Suprapubic skin (tissue), 3 donors: Measurements from ENCODE around the gene NPLOC4.

ENCODE experiments used
- EP300 ChIP-seq: sonication (generic); formaldehyde crosslinking; IDR thresholded peaks from one replicate; pipeline ENCODE4 v1.6.1; 2017; ENCODE audit warnings: antibody characterized with exemption
- POLR2A ChIP-seq, 2 donors: fragments of 450-650 bp; IDR thresholded peaks; one replicate each; pipeline ENCODE4 v1.6.1; 2017; ENCODE audit warnings: antibody characterized with exemption in 2 of 2, mild to moderate bottlenecking in 2 of 2, moderate library complexity in 2 of 2
- TF ChIP-seq, protein P1 (sequence below), 2 donors: fragments of 200-600 bp in 1 of 2; fragments of 450-650 bp in 1 of 2; sonication (generic) in 1 of 2; IDR thresholded peaks; one replicate each; pipeline ENCODE4 v1.5.1; 2016 to 2019; ENCODE audit warnings: antibody characterized with exemption in 2 of 2, mild to moderate bottlenecking in 1 of 2, moderate library complexity in 1 of 2

DNA sequence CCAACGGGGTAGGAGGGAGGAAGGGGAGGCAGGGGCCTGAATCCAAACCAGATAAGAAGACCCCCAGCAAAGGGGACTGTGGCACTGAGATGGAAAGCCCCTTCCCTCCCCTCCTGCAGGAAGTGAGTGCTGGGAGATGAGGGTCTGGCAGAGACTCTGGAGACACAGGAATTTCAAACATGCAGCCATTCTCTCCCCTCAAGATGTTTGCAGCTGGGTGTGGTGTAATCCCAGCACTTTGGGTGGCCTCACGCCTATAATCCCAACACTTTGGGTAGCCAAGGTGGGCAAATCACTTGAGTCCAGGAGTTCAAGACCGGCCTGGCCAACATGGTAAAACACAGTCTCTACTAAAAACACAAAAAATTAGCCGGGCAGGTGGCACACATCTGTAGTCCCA lies 50.8 kb downstream of the NPLOC4 start:
- TF ChIP-seq, protein P1, sequence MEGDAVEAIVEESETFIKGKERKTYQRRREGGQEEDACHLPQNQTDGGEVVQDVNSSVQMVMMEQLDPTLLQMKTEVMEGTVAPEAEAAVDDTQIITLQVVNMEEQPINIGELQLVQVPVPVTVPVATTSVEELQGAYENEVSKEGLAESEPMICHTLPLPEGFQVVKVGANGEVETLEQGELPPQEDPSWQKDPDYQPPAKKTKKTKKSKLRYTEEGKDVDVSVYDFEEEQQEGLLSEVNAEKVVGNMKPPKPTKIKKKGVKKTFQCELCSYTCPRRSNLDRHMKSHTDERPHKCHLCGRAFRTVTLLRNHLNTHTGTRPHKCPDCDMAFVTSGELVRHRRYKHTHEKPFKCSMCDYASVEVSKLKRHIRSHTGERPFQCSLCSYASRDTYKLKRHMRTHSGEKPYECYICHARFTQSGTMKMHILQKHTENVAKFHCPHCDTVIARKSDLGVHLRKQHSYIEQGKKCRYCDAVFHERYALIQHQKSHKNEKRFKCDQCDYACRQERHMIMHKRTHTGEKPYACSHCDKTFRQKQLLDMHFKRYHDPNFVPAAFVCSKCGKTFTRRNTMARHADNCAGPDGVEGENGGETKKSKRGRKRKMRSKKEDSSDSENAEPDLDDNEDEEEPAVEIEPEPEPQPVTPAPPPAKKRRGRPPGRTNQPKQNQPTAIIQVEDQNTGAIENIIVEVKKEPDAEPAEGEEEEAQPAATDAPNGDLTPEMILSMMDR (IDR thresholded peaks at IDR 0.05), result no peak
- no peak for TF ChIP-seq POLR2A (IDR thresholded peaks at IDR 0.05)
- no peak for TF ChIP-seq EP300
